Measurements from ENCODE around the gene SLC5A10.

The SLC5A10 gene

GRCh38 chr17:19004421-19005136 is 52.6 kb downstream of the SLC5A10 start, which contains the start of gene FAM83G:
FAM83G (minus strand) TSS chr17:19004764; CDS start chr17:19004041, 723 bp downstream.
- peak; percentile 39 for DNase-seq

- DNase-seq = no peak
Observed at GRCh38 chr17:19005137-19005773, 53.3 kb downstream of the SLC5A10 start.

GRCh38 chr17:19005789-19006430 is 53.9 kb downstream of the SLC5A10 start:
- no peak for DNase-seq

DNA sequence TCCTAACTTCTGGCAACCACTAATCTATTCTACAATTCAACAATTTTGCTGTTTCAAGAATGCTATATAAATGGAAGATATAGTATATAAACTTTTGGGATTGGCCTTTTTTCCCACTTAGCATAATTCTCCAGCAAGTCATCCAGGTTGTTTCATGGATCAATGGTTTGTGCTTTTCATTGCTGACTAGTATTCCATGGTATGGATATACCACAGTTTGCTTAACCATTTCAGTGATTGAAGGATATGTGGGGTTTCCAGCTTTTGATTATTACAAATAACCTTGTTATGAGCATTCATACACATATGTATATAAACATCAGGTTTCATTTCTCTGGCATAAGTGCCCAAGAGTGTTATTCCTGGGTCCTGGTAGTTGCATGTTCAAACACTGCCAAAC is 54.7 kb downstream of the SLC5A10 start:
- DNase-seq = no peak

GRCh38 chr17:19009970-19010369 is 58.0 kb downstream of the SLC5A10 start:
- DNase-seq = no peak

DNA sequence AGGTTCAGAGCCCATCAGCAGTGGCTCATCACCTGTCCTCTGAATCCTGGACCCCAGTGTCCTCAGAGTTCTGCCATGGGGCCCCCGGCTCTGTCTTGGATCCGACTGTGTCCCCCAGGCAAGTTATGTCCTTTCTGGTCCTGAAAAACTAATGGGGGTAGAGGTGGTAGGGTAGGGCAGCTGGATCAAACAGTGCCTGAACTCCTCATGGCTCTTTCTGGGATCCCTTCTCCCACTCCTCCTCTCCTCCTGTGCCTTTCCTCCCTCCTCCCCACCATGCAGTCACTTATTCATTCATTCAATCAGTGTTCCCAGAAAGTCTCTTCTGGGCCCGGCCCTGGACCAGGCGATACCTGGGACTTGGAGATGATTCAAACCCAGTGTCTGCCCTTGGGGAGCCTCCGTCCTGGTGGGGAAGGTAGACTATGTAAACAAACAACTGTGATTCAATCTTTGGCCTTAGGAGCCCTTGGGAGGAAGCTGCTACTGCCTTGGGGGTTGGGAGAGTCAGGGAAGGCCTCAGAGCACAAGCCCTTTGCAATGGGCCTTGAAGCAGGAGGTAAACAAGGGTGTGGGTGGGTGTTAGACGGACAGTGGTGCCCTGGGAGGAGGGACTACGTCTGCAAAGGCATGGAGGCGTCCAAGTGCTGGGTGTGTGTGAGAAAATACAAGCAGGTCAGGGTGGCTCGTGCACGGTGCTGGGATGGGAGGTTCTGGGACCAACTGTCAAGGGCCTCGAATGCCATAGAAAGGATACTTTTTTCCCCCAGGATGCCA is 59.0 kb downstream of the SLC5A10 start:
- no peak for DNase-seq

GRCh38 chr17:19011581-19011980 is 59.6 kb downstream of the SLC5A10 start:
- no peak for DNase-seq

GRCh38 chr17:19012171-19013080 is 60.5 kb downstream of the SLC5A10 start:
- no peak for DNase-seq

- DNase-seq = no peak
Observed at GRCh38 chr17:19013226-19013625, 61.3 kb downstream of the SLC5A10 start.

- DNase-seq = no peak
Observed at GRCh38 chr17:19013806-19014627, 62.1 kb downstream of the SLC5A10 start.

DNA sequence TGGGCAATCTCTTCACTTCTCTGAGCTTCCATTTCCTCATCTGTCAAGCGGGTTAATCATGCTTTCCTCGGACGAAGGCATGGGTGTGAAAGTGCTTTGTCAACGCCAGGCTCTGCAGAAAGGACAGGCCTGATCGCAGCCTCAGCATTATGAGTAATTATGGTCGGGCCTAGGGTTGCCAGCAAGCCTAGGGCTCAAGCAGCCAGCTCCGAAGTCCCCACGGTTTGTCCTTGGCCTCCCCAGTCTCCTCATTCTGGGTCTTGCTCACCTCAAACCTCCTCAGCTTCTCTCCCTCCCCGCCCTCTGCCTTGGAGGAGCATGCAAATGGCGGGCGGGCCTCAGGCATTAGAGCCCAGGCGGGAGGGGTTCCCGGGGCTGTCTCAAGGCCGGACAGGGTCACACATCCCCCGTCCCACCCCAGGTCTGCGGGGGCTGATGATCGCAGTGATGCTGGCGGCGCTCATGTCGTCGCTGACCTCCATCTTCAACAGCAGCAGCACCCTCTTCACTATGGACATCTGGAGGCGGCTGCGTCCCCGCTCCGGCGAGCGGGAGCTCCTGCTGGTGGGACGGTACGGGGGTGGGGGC is 62.8 kb downstream of the SLC5A10 start:
- DNase-seq = no peak

DNA sequence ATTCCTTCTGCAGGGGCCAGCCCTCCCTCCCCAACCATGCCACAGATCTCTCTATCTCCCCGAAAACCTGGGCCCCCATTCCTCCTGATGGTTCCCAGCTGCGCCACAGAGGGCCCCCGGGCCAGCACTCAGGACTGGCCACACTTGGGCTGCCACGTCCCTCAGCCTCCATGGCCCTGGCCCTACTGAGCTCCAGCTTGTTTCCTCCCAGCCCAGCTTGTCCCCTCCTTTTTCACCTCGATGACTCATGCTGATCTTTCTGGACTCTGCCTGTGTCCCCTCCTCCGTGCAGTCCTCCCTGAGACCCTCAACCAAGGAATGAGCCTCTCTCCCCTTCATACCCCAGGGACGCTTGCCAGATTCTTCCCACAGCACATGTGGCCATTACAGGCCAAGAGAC is 63.5 kb downstream of the SLC5A10 start:
- no peak for DNase-seq

GRCh38 chr17:19016297-19016696 is 64.3 kb downstream of the SLC5A10 start:
- no peak for DNase-seq

DNA sequence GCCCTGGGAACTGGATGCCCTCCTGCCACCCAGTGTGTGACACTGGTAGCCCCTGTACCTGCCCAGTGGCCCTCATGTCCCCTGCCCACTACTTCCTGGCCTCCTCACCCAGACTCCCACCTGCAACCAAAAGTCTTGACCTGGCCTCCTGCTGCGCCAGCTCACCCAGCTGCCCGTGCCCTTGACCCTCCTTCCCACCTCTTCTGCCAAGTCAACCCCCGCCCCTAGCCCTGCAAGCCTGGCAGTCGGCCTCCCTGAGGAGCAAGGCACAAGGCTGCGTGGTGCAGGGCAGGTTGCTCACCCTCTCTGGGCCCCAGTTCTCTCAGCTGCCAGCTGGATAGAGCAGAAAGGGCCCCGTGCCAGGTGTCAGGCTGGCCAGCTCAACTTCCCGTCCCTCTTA is 64.9 kb downstream of the SLC5A10 start:
- no peak for DNase-seq

DNA sequence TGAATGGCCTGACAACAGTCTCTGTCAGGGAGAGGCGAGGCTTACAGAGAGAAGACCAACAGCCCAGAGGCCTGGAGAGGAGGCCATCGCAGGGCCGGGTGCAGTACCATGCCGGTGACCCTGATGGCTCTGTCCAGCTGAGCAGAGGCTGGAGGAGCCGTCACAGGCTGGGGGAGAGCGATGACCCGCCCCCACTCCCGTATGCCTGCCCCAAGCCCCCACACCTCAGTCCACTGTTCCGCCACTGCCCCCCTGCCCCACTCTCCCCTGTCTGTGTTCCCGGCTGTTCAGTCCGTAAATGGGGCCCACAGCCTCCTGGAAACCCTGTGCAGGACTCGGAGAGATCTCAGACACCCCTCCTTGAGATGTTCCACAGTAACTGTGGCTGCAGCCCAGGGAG is 65.4 kb downstream of the SLC5A10 start:
- DNase-seq = no peak

GRCh38 chr17:19017804-19018599 is 66.0 kb downstream of the SLC5A10 start:
- no peak for DNase-seq

DNA sequence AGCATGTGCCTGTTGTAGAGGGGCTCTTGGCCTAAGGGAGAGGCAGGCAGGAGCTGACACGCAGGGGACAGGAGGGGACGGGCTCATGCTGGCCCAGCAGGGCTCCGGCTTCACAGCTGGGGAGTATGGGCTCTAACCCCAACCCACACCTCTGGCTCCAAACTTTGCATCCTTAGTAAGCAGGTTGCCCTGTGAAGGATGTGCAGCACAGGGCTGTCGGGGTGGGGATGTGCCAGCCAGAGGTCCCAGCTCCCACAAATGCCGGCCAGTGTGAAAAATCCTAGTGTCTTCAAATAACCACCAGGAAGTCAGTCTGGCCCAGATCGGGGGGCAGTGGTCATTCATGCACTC is 66.6 kb downstream of the SLC5A10 start:
- no peak for DNase-seq

GRCh38 chr17:19019041-19019941 is 67.3 kb downstream of the SLC5A10 start:
- DNase-seq = no peak

DNA sequence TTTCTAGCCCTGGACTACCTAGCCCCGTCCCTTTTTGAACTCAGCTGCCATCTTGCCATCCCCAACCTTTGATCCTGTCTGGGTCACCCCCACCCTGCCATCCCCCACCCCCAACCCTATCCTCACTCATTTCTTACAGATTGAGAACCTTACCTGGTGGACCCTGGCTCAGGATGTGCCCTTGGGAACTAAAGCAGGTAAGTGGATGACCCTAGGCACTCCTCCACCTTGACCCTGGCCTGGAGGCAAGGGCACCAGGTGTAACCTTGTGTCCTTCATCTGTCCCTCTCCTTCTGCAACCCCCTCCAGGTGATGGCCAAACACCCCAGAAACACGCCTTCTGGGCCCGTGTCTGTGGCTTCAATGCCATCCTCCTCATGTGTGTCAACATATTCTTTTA is 68.1 kb downstream of the SLC5A10 start:
- no peak for DNase-seq
